GM10266 (cell line): ENCODE results near the gene GSTP1.

Source experiments
- DNase-seq: peaks from one replicate; pipeline ENCODE4 v3.0.0; 2012; ENCODE audit errors: extremely low spot score
- TF ChIP-seq, protein P1 (sequence below): IDR thresholded peaks from 2 replicates; pipeline ENCODE4 v1.5.1; 2012; ENCODE audit warnings: mild to moderate bottlenecking, low read depth; ENCODE audit not compliant: control insufficient read depth, insufficient read depth; ENCODE audit errors: missing control alignments

The GSTP1 gene

DNA sequence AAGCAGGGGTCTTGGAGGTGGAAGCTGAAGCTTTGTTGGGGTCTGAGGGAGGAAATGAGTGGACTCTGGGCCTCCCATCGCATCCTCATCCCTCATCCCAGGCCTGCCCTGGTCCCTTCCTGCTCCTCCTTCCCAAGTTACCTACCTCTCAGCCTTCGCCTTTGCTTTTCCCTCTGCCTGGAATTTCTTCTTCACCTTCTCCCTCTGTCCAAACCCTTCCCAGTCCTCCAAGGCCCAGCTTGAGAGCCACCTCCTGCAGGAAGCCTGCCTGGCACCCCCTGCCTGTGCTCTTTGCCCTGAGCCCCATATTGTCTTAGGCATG is 48.2 kb downstream of the GSTP1 start:
- TF ChIP-seq, protein P1, sequence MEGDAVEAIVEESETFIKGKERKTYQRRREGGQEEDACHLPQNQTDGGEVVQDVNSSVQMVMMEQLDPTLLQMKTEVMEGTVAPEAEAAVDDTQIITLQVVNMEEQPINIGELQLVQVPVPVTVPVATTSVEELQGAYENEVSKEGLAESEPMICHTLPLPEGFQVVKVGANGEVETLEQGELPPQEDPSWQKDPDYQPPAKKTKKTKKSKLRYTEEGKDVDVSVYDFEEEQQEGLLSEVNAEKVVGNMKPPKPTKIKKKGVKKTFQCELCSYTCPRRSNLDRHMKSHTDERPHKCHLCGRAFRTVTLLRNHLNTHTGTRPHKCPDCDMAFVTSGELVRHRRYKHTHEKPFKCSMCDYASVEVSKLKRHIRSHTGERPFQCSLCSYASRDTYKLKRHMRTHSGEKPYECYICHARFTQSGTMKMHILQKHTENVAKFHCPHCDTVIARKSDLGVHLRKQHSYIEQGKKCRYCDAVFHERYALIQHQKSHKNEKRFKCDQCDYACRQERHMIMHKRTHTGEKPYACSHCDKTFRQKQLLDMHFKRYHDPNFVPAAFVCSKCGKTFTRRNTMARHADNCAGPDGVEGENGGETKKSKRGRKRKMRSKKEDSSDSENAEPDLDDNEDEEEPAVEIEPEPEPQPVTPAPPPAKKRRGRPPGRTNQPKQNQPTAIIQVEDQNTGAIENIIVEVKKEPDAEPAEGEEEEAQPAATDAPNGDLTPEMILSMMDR: no peak
- no peak for DNase-seq

GRCh38 chr11:67632175-67632981 is 48.8 kb downstream of the GSTP1 start:
- TF ChIP-seq, protein P1: no peak
- no peak for DNase-seq

DNA sequence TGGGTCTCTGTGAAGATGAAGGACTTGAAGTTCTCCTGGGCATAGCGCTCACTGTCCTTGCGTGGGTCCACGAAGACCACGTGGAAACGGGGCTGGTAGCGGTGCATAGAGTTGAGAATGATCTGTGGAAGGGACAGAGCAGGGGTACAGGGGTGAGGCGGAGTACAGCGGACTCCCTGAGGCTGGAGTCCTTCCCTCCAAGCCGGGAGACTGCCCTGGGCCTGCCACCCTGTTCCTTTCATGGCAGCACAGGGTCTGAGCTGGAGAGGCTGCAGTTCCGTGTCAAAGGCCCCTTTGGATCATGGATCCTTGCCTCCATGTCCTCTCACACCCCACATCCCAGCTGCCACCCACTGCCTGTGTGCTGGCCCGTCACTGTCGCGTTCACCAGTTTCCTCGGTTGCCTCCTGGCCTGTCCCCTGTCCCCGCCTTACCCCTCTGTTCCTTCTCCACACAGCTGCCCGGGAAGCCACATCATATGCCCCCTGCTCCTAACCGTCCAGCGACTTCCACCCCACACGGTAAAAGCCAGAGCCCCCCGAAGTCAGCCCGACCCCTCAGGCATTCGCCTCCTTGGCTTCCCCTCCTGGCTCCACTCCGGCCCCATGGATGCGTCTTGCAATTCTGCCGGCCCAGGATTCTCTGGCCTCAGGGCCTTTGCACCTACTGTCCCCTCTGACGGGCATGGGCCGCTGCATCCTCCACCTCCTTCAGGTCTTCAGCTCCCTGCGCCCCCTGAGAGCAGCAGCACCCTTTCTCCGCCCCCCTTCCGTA is 49.6 kb downstream of the GSTP1 start:
- no peak for DNase-seq
- TF ChIP-seq, protein P1: no peak

GRCh38 chr11:67633758-67634365 is 50.2 kb downstream of the GSTP1 start:
- DNase-seq: no peak
- TF ChIP-seq, protein P1: no peak

DNA sequence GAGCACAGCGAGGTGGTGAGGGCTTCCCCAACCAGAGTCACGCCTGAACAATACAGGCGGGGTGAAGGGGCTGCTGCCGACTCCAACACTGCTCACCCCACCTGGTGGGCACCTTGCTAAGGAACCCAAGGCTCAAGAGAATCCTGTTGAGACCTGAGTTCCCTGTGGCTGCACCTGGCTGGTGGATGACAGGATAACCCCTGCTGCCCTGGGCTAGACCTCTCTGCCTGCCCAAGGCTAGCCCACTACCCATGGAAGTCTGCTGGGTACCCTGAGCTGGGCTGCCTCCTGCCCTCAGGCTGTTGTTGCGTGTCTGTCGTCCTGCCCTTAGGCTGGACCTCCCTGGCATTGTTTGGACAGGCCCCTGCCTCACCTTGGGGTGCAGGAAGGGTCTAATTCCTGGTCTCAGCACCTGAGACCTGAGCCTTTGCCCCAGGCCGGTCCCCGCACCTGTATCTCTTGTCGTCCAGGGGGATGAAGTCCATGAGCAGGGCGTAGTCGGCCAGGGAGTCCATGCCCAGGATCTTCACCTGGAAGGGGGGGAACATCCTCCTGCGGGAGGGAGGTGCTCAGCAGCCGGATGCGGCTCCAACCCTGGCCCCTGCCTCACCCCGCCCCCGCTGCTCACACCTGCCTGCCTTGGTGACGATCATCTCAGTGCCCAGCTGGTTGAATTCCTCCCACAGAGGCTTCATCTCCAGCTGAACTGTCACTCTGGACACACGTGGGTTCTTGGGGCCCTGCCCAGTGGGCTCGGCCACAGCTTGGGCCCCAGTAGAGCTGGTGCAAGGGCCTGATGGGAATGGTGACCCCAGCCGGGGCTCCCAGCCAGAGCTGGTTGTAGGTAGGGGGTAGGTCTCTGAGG is 51.0 kb downstream of the GSTP1 start:
- DNase-seq: no peak
- TF ChIP-seq, protein P1: no peak

GRCh38 chr11:67635231-67635521 is 51.6 kb downstream of the GSTP1 start:
- TF ChIP-seq, protein P1: no peak
- DNase-seq: no peak
